H1 (cell line): ENCODE data around the gene CACNA1E. TPM values are rescaled to one million over a fixed set of nuclear protein-coding genes. Genes with fewer than 3 reads are reported as not detected.

Source experiments
- CTCF ChIA-PET: fragments of 300-600 bp; sonication (Branson Sonifier 250); formaldehyde crosslinking; loops from one replicate; lab custom pipeline; 2021; ENCODE audit not compliant: partially characterized antibody; lab: Charles Lee
- POLR2A ChIA-PET: fragments of 300-600 bp; sonication (Branson Sonifier 250); formaldehyde crosslinking; loops from one replicate; lab custom pipeline; 2021; ENCODE audit warnings: inconsistent platforms; ENCODE audit not compliant: partially characterized antibody; lab: Charles Lee
- DNase-seq, 2 experiments: peaks; one replicate each; pipeline versions ENCODE4 v3.0.0 to v3.0.0-alpha.2; 2010 to 2022; ENCODE audit warnings: low spot score in 2 of 2, low read depth in 1 of 2, mixed read lengths in 1 of 2
- FAIRE-seq: peaks from 2 replicates; lab custom pipeline; 2011; peaks lifted over from hg19 to GRCh38; lab: Jason Lieb, UNC
- H2AFZ ChIP-seq: 2 replicates; pipeline ENCODE4 v1.8.1; 2012; ENCODE audit warnings: low read length, inconsistent platforms
- H2AK5ac ChIP-seq: 2 replicates; pipeline ENCODE4 v1.6.1; 2013; ENCODE audit warnings: low read depth, low read length
- H2BK120ac ChIP-seq: replicated peaks from 2 replicates; pipeline ENCODE3; 2013; ENCODE audit warnings: low read depth, low read length, inconsistent platforms
- H2BK12ac ChIP-seq: 2 replicates; pipeline ENCODE4 v1.6.1; 2013; ENCODE audit warnings: low read depth, low read length
- H2BK15ac ChIP-seq: 2 replicates; pipeline ENCODE4 v1.6.1; 2013; ENCODE audit warnings: low read length
- H2BK20ac ChIP-seq: 2 replicates; pipeline ENCODE4 v1.6.1; 2013; ENCODE audit warnings: low read length
- H2BK5ac ChIP-seq: 2 replicates; pipeline ENCODE4 v1.6.1; 2013; ENCODE audit warnings: low read depth, low read length
- H3K14ac ChIP-seq: 2 replicates; pipeline ENCODE4 v1.6.1; 2013; ENCODE audit warnings: inconsistent platforms; ENCODE audit not compliant: insufficient read length
- H3K18ac ChIP-seq: 2 replicates; pipeline ENCODE4 v1.6.1; 2013; ENCODE audit warnings: low read length; ENCODE audit errors: extremely low read depth
- H3K23ac ChIP-seq: 2 replicates; pipeline ENCODE4 v1.6.1; 2013; ENCODE audit warnings: inconsistent platforms; ENCODE audit not compliant: insufficient read length
- H3K23me2 ChIP-seq: 2 replicates; pipeline ENCODE4 v1.6.1; 2013; ENCODE audit warnings: low read depth, low read length
- H3K27ac ChIP-seq: 2 replicates; pipeline ENCODE4 v1.6.1; 2011; ENCODE audit warnings: low read depth, low read length, inconsistent platforms
- H3K27me3 ChIP-seq, 4 experiments: replicated peaks in 1 of 4; 1 replicate in 1 of 4; 2 replicates in 3 of 4; pipeline versions ENCODE4 v1.6.1 to v1.8.1; 2011 to 2013; ENCODE audit warnings: low read length in 3 of 4, mild to moderate bottlenecking in 3 of 4, inconsistent platforms in 2 of 4, mixed read lengths in 2 of 4, moderate library complexity in 1 of 4; ENCODE audit not compliant: control insufficient read depth in 3 of 4, insufficient read depth in 3 of 4; ENCODE audit errors: extremely low read depth in 1 of 4
- H3K36me3 ChIP-seq, 4 experiments: 2 replicates each; pipeline versions ENCODE4 v1.6.1 to v1.8.1; 2011 to 2013; ENCODE audit warnings: mild to moderate bottlenecking in 4 of 4, low read length in 3 of 4, moderate library complexity in 2 of 4, control low read depth in 1 of 4, inconsistent platforms in 1 of 4; ENCODE audit not compliant: insufficient read depth in 4 of 4, control insufficient read depth in 2 of 4
- H3K4ac ChIP-seq: replicated peaks from 2 replicates; pipeline ENCODE3; 2013; ENCODE audit warnings: low read length, low read depth, mixed read lengths, inconsistent platforms; ENCODE audit not compliant: insufficient read length
- H3K4me1 ChIP-seq, 4 experiments: replicated peaks in 1 of 4; 1 replicate in 1 of 4; 2 replicates in 3 of 4; pipeline versions ENCODE4 v1.6.1 to v1.8.1; 2011 to 2013; ENCODE audit warnings: low read length in 3 of 4, inconsistent platforms in 2 of 4, mixed read lengths in 1 of 4; ENCODE audit not compliant: insufficient read depth in 4 of 4, control insufficient read depth in 3 of 4
- H3K4me2 ChIP-seq, 2 experiments: 2 replicates each; pipeline versions ENCODE4 v1.6.1 to v1.8.1; 2011 to 2013; ENCODE audit warnings: low read depth in 2 of 2, low read length in 2 of 2, control low read depth in 1 of 2, inconsistent platforms in 1 of 2, mild to moderate bottlenecking in 1 of 2; ENCODE audit not compliant: insufficient read depth in 1 of 2
- H3K4me3 ChIP-seq, 4 experiments: fragments of 200-600, 300-600 bp in 1 of 4; sonication (generic), shearing (Covaris generic), sonication (Bioruptor Twin) in 1 of 4; 2 replicates each; pipeline versions ENCODE4 v1.5.1 to v1.8.1; 2011 to 2016; ENCODE audit warnings: low read length in 4 of 4, low read depth in 3 of 4, control low read depth in 2 of 4, inconsistent platforms in 2 of 4, mild to moderate bottlenecking in 2 of 4, mixed read lengths in 1 of 4, moderate library complexity in 1 of 4; ENCODE audit not compliant: insufficient read depth in 2 of 4; ENCODE audit errors: extremely low read depth in 1 of 4
- H3K56ac ChIP-seq: replicated peaks from 2 replicates; pipeline ENCODE3; 2013; ENCODE audit warnings: low read depth, mild to moderate bottlenecking, mixed read lengths, low read length, inconsistent platforms; ENCODE audit not compliant: insufficient read length
- H3K79me1 ChIP-seq: 2 replicates; pipeline ENCODE4 v1.6.1; 2013; ENCODE audit warnings: low read depth, low read length, control low read depth
- H3K79me2 ChIP-seq, 2 experiments: 2 replicates each; pipeline versions ENCODE4 v1.6.1 to v1.8.1; 2012 to 2013; ENCODE audit warnings: low read length in 2 of 2, mild to moderate bottlenecking in 2 of 2, inconsistent platforms in 1 of 2; ENCODE audit not compliant: insufficient read depth in 2 of 2, control insufficient read depth in 1 of 2
- H3K9ac ChIP-seq, 4 experiments: replicated peaks in 1 of 4; 1 replicate in 1 of 4; 2 replicates in 3 of 4; pipeline versions ENCODE4 v1.6.1 to v1.8.1; 2011 to 2013; ENCODE audit warnings: low read depth in 3 of 4, low read length in 3 of 4, control low read depth in 2 of 4, mild to moderate bottlenecking in 2 of 4, moderate library complexity in 2 of 4, inconsistent platforms in 1 of 4; ENCODE audit errors: extremely low read depth in 1 of 4
- H3K9me3 ChIP-seq, 2 experiments: 2 replicates each; pipeline versions ENCODE4 v1.6.1 to v1.8.1; 2012 to 2013; ENCODE audit warnings: mild to moderate bottlenecking in 2 of 2, moderate library complexity in 2 of 2, control low read depth in 1 of 2, inconsistent platforms in 1 of 2, low read depth in 1 of 2, low read length in 1 of 2, mixed read lengths in 1 of 2; ENCODE audit not compliant: insufficient read depth in 2 of 2
- H4K20me1 ChIP-seq, 2 experiments: replicated peaks in 1 of 2; 2 replicates each; pipeline versions ENCODE3 to v1.8.1; 2011 to 2013; ENCODE audit warnings: inconsistent platforms in 2 of 2, low read length in 2 of 2, mild to moderate bottlenecking in 1 of 2; ENCODE audit not compliant: insufficient read depth in 2 of 2, control insufficient read depth in 1 of 2
- H4K5ac ChIP-seq: 2 replicates; pipeline ENCODE4 v1.6.1; 2013; ENCODE audit warnings: low read length, low read depth, mixed read lengths, inconsistent platforms; ENCODE audit not compliant: insufficient read length
- H4K8ac ChIP-seq: 2 replicates; pipeline ENCODE4 v1.8.0; 2013; ENCODE audit warnings: mild to moderate bottlenecking, moderate library complexity, low read length, inconsistent platforms; ENCODE audit not compliant: insufficient read depth; ENCODE audit errors: extremely low read depth
- H4K91ac ChIP-seq: replicated peaks from 2 replicates; pipeline ENCODE3; 2013; ENCODE audit warnings: low read length, mixed read lengths, inconsistent platforms; ENCODE audit not compliant: insufficient read length
- CHD1 ChIP-seq: IDR thresholded peaks from 2 replicates; pipeline ENCODE4 v1.6.1; 2012; ENCODE audit warnings: low read depth, low read length, improper control_type of control experiment
- CHD2 ChIP-seq: IDR thresholded peaks from 2 replicates; pipeline ENCODE4 v1.6.1; 2012; ENCODE audit warnings: low read length, improper control_type of control experiment
- EGR1 ChIP-seq: IDR thresholded peaks from 2 replicates; pipeline ENCODE4 v1.6.1; 2011; ENCODE audit warnings: low read depth, low read length, borderline replicate concordance
- EZH2 ChIP-seq: fragments of 200-600 bp; sonication (generic); IDR thresholded peaks from 2 replicates; pipeline ENCODE4 v1.7.1; 2012; ENCODE audit warnings: low read depth, mild to moderate bottlenecking, moderate library complexity, low read length, inconsistent platforms; ENCODE audit not compliant: severe bottlenecking
- KDM4A ChIP-seq: IDR thresholded peaks from one replicate; pipeline ENCODE4 v1.7.1; 2012; ENCODE audit warnings: low read depth, mild to moderate bottlenecking, moderate library complexity, low read length, inconsistent platforms; ENCODE audit not compliant: severe bottlenecking
- MAFK ChIP-seq: IDR thresholded peaks from 2 replicates; pipeline ENCODE4 v1.6.1; 2012; ENCODE audit warnings: low read depth, mild to moderate bottlenecking, improper control_type of control experiment, low read length
- PHF8 ChIP-seq: fragments of 200-600 bp; sonication (generic); conservative IDR thresholded peaks from 2 replicates; pipeline ENCODE4 v1.7.1; 2012; ENCODE audit warnings: low read depth, mild to moderate bottlenecking, inconsistent platforms, low read length, moderate library complexity
- POU5F1 ChIP-seq: IDR thresholded peaks from 2 replicates; pipeline ENCODE4 v1.6.1; 2011; ENCODE audit warnings: low read depth, mild to moderate bottlenecking, low read length, moderate library complexity
- TAF1 ChIP-seq: IDR thresholded peaks from 2 replicates; pipeline ENCODE4 v1.6.1; 2011; ENCODE audit warnings: mild to moderate bottlenecking, low read depth, low read length
- TAF7 ChIP-seq: optimal IDR thresholded peaks from 2 replicates; pipeline ENCODE3; 2011; ENCODE audit warnings: low read depth, mild to moderate bottlenecking, inconsistent platforms, low read length, moderate library complexity, borderline replicate concordance
- TBP ChIP-seq: IDR thresholded peaks from 2 replicates; pipeline ENCODE4 v1.6.1; 2011; ENCODE audit warnings: low read depth, low read length, improper control_type of control experiment
- polyA plus RNA-seq, 7 experiments: library from polyadenylated mRNA; depleted of rRNA in 3 of 7; stranded (reverse) in 5 of 7; unstranded in 2 of 7; fragments of >200 nt in 5 of 7; fragments of 200-250 nt in 2 of 7; gene quantifications; 1 replicate in 5 of 7; 2 replicates in 1 of 7; 4 replicates in 1 of 7; pipeline versions ENCODE4 v1.2.1 to v1.2.3, GENCODE V29; 2011 to 2013; ENCODE audit warnings: missing spikeins in 2 of 7, mixed read lengths in 2 of 7
- total RNA-seq: library from RNA; stranded (reverse); fragmentation: NEBNext Ultra II Directional; extraction: Animal tissue kit (Norgen Biotek cat#: 25700); gene quantifications from 2 replicates; pipeline ENCODE4 v1.2.1, GENCODE V29; 2021
- TF ChIP-seq, protein P1 (sequence below): IDR thresholded peaks from 2 replicates; pipeline ENCODE4 v1.6.1; 2012; ENCODE audit warnings: inconsistent platforms

Gene CACNA1E
- total and polyA plus RNA-seq, 2 of the 8 experiments (the other 6 are each of a cell fraction or from before 2014, with no cell fraction given): 0.98 to 1.3 TPM

DNA sequence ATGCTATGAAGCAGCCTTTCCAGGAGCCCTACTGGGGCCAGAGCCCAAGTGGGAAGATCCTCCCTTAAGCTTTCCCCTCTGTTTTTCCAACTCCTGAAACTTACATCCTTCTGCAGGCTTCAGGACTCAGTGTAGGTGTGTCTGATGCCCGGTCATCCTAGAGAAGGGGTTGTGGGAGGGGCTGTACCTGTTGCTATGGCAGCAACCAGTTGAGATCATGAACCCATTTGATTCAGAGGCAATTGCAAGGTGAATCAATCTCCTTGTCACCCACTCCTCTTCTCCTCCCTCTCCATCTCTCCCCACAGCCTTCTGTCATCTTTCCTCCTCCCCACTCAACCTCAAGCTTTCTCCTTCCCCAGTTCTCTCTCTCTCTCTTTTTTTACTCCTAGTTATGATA lies 151.8 kb downstream of the CACNA1E start (continued):
- TF ChIP-seq POU5F1: no peak

DNA sequence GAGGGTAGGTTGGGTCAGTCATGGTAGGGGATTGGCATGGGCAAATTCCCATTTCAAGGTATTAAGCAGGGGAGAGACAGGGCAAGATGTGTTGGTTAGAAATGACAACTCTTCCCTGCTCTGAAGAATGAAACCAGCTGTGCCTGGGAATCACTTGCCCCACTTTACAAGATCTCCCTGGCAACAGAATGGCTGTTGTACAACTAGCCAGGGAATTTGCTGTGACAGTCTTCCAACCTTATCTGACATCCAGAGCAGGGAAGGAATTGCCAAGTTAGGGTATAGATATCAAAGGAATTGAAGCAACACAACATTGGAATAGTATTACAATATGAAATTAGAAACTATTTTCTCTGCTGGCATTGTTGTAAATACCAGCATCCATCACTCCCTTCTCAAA lies 154.7 kb downstream of the CACNA1E start:
- no peak for DNase-seq
- H4K5ac ChIP-seq: no peak overlapping the region
- no peak overlapping the region for H3K4me2 ChIP-seq

More for the DNA sequence above, 154.7 kb downstream of the CACNA1E start:
- H3K9me3 ChIP-seq: no peaks in the 10 kb centered on the region
- H3K4me3 ChIP-seq: no peak overlapping the region
- no peak overlapping the region for H3K14ac ChIP-seq
- H3K23ac ChIP-seq: no peak overlapping the region
- H2BK12ac ChIP-seq: no peak overlapping the region
- no peak overlapping the region for H3K56ac ChIP-seq
- H3K36me3 ChIP-seq: no peaks in the 10 kb centered on the region
- no peak overlapping the region for H3K4ac ChIP-seq
- H2BK15ac ChIP-seq: no peak overlapping the region
- H4K91ac ChIP-seq: no peak overlapping the region
- H3K27ac ChIP-seq: no peak overlapping the region
- H2AFZ ChIP-seq: no peak overlapping the region
- H3K79me2 ChIP-seq: no peaks in the 10 kb centered on the region
- no peaks in the 10 kb centered on the region for H3K23me2 ChIP-seq
- TF ChIP-seq EGR1: no peak
- no peak for TF ChIP-seq MAFK
- TF ChIP-seq, protein P1, sequence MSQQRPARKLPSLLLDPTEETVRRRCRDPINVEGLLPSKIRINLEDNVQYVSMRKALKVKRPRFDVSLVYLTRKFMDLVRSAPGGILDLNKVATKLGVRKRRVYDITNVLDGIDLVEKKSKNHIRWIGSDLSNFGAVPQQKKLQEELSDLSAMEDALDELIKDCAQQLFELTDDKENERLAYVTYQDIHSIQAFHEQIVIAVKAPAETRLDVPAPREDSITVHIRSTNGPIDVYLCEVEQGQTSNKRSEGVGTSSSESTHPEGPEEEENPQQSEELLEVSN: no peak
- TF ChIP-seq CHD1: no peak
- no peak for TF ChIP-seq CHD2
- TF ChIP-seq TBP: no peak
- no peak for TF ChIP-seq PHF8
- no peak for TF ChIP-seq TAF7
- no peak for TF ChIP-seq TAF1
- no peak for TF ChIP-seq KDM4A
- no peak for TF ChIP-seq EZH2
- TF ChIP-seq, all 59 proteins: peak for 0
- no peak overlapping the region for H2BK5ac ChIP-seq
- no peaks in the 10 kb centered on the region for H3K4me1 ChIP-seq
- no peaks in the 10 kb centered on the region for H3K79me1 ChIP-seq
- H3K9ac ChIP-seq: no peak overlapping the region
- no peak for FAIRE-seq
- no peak overlapping the region for H2BK20ac ChIP-seq
- no peaks in the 10 kb centered on the region for H3K27me3 ChIP-seq
- no peak overlapping the region for H4K8ac ChIP-seq
- ChIA-PET CTCF (no interaction called here), POLR2A (no interaction called here)
- H2AK5ac ChIP-seq: no peak overlapping the region
- H4K20me1 ChIP-seq: no peaks in the 10 kb centered on the region
- H2BK120ac ChIP-seq: no peak overlapping the region
- no peak overlapping the region for H3K18ac ChIP-seq
